ENCODE data around the gene JAG2.

- no peak for TF ChIP-seq CTCF (IDR thresholded peaks at IDR 0.05)
- no peak for TF ChIP-seq POLR2A (IDR thresholded peaks at IDR 0.05)
- TF ChIP-seq EP300 (IDR thresholded peaks at IDR 0.05) = no peak
These were observed 24.5 kb upstream of the JAG2 start for GRCh38 chr14:105192866-105193731.

Data from suprapubic skin (tissue), 3 donors.